DOHH2 (cell line): ENCODE measurements around the gene DENND5B.

ENCODE experiments used
- H3F3A ChIP-seq: fragments of 200-600 bp; sonication (generic), shearing (Covaris generic); 2 replicates; pipeline ENCODE4 v1.6.0; 2016; ENCODE audit warnings: antibody characterized with exemption, mild to moderate bottlenecking; ENCODE audit not compliant: control insufficient read depth, insufficient read depth
- H3K27ac ChIP-seq: fragments of 200-600 bp; sonication (generic); 2 replicates; pipeline ENCODE4 v1.5.1; 2014; ENCODE audit warnings: low read depth, mild to moderate bottlenecking, low read length, moderate library complexity
- H3K27me3 ChIP-seq: fragments of 200-600 bp; sonication (generic); 2 replicates; pipeline ENCODE4 v1.6.1; 2014; ENCODE audit warnings: mild to moderate bottlenecking, low read length, mixed read lengths; ENCODE audit not compliant: control insufficient read depth
- H3K36me3 ChIP-seq: fragments of 200-600 bp; sonication (generic); 2 replicates; pipeline ENCODE4 v1.6.1; 2014; ENCODE audit warnings: mild to moderate bottlenecking, low read length, moderate library complexity, mixed read lengths; ENCODE audit not compliant: control insufficient read depth
- H3K4me1 ChIP-seq: fragments of 200-600 bp; sonication (generic); 2 replicates; pipeline ENCODE4 v1.6.1; 2014; ENCODE audit warnings: mild to moderate bottlenecking, low read length, mixed read lengths; ENCODE audit not compliant: control insufficient read depth
- H3K4me2 ChIP-seq: fragments of 200-600 bp; sonication (generic); 2 replicates; pipeline ENCODE4 v1.6.0; 2014; ENCODE audit warnings: mild to moderate bottlenecking, low read length, moderate library complexity
- H3K4me3 ChIP-seq: fragments of 200-600 bp; sonication (generic); 2 replicates; pipeline ENCODE4 v1.5.1; 2014; ENCODE audit warnings: mild to moderate bottlenecking, low read length, mixed read lengths
- H3K79me2 ChIP-seq: fragments of 200-600 bp; sonication (generic); 2 replicates; pipeline ENCODE4 v1.6.1; 2014; ENCODE audit warnings: mild to moderate bottlenecking, low read length, mixed read lengths; ENCODE audit not compliant: control insufficient read depth
- H3K9me2 ChIP-seq: fragments of 200-600 bp; sonication (generic); replicated peaks from 2 replicates; pipeline ENCODE4 v1.6.1; 2014; ENCODE audit warnings: mild to moderate bottlenecking, low read length, mixed read lengths; ENCODE audit not compliant: control insufficient read depth
- H3K9me3 ChIP-seq: fragments of 200-600 bp; sonication (generic); 2 replicates; pipeline ENCODE4 v1.6.1; 2014; ENCODE audit warnings: antibody characterized with exemption, low read length, mixed read lengths; ENCODE audit not compliant: control insufficient read depth, insufficient read depth
- H4K20me1 ChIP-seq: fragments of 200-600 bp; sonication (generic); 2 replicates; pipeline ENCODE4 v1.6.0; 2014; ENCODE audit warnings: low read depth, mild to moderate bottlenecking, antibody characterized with exemption, low read length, moderate library complexity; ENCODE audit not compliant: control insufficient read depth, insufficient read depth
- EZH2phosphoT487 ChIP-seq: fragments of 200-600 bp; sonication (generic); IDR thresholded peaks from 2 replicates; pipeline ENCODE4 v1.6.1; 2017; ENCODE audit warnings: borderline replicate concordance, mild to moderate bottlenecking, antibody characterized with exemption, low read length, moderate library complexity, mixed read lengths
- TF ChIP-seq, protein P1 (sequence below): fragments of 200-600 bp; sonication (generic); IDR thresholded peaks from one replicate; pipeline ENCODE4 v1.5.1; 2014; ENCODE audit warnings: antibody characterized with exemption, mild to moderate bottlenecking, low read depth, low read length; ENCODE audit not compliant: poor library complexity, severe bottlenecking

The DENND5B gene

DNA sequence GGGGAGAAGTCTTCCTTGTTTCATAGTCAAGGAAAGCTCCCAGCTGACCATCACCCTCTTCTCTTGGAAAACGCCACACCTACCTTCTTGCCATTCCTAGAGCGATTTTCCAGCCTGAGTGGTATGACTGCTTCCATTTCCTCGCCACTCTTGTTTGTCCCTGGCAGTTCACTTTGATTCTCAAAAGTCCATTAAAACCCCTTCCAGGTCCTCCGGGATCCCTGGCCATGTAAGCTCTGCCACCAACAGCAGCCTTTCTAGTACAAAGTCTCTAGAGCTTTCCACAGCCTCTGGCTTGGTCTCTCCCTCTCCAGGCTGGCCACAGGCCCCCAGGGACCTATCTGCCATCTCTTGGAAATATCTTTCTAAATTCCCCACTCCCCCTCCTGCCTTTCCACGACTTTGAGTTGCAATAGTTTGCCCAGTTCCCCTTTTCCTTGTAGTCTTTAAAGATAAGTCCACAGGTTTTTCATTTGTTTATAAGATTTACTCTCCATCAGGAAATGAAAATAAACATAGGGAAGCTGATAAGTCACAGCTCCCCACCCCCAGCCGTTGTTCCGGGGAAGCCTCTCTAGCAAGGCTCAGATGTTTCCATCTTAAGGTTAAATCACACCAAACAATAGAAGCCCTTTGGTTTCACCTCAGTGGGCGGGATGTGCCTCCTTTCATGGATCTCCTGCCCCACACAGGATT, 222.1 kb downstream of the DENND5B start:
- Histone ChIP-seq H3K4me1 (peaks cover 10% of the 10 kb centered on the region), H3K36me3 (no peaks in the 10 kb centered on the region), H3K4me3 (no peak overlapping the region), H3K4me2 (no peak overlapping the region), H3K9me3 (no peaks in the 10 kb centered on the region), H3K27ac (no peak overlapping the region), H3K79me2 (no peaks in the 10 kb centered on the region), H3K27me3 (no peaks in the 10 kb centered on the region), H4K20me1 (no peaks in the 10 kb centered on the region), H3F3A (no peaks in the 10 kb centered on the region; the same call in 1 of the 2 replicates), H3K9me2 (no peaks in the 10 kb centered on the region)
- TF ChIP-seq, protein P1, sequence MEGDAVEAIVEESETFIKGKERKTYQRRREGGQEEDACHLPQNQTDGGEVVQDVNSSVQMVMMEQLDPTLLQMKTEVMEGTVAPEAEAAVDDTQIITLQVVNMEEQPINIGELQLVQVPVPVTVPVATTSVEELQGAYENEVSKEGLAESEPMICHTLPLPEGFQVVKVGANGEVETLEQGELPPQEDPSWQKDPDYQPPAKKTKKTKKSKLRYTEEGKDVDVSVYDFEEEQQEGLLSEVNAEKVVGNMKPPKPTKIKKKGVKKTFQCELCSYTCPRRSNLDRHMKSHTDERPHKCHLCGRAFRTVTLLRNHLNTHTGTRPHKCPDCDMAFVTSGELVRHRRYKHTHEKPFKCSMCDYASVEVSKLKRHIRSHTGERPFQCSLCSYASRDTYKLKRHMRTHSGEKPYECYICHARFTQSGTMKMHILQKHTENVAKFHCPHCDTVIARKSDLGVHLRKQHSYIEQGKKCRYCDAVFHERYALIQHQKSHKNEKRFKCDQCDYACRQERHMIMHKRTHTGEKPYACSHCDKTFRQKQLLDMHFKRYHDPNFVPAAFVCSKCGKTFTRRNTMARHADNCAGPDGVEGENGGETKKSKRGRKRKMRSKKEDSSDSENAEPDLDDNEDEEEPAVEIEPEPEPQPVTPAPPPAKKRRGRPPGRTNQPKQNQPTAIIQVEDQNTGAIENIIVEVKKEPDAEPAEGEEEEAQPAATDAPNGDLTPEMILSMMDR: no peak
- no peak for TF ChIP-seq EZH2phosphoT487

DNA sequence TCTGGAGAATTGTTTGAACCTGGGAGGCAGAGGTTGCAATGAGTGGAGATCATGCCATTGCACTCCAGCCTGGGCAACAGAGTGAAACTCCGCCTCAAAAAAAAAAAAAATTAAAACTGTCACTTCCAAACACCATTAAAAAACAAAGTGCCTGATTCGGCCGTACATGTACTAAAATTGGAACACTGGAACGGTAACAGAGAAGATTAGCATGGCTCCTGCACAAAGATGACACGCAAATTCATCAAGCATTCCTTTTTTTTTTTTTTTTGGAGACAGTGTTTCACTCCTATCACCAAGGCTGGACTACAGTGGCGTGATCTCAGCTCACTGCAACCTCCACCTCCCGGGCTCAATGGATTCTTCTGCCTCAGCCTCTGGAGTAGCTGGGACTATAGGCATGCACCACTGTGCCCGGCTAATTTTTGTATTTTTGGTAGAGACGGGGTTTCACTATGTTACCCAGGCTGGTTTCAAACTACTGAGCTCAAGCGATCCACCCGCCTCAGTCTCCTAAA, 224.8 kb downstream of the DENND5B start:
- Histone ChIP-seq H3K9me3 (no peaks in the 10 kb centered on the region), H3F3A (no peaks in the 10 kb centered on the region), H3K79me2 (no peaks in the 10 kb centered on the region), H4K20me1 (no peaks in the 10 kb centered on the region), H3K27me3 (no peaks in the 10 kb centered on the region), H3K4me2 (no peak overlapping the region), H3K4me3 (no peak overlapping the region), H3K4me1 (peaks cover 26% of the 10 kb centered on the region), H3K27ac (no peak overlapping the region), H3K36me3 (no peaks in the 10 kb centered on the region), H3K9me2 (no peaks in the 10 kb centered on the region)
- TF ChIP-seq EZH2phosphoT487: no peak
- TF ChIP-seq, protein P1: no peak

DNA sequence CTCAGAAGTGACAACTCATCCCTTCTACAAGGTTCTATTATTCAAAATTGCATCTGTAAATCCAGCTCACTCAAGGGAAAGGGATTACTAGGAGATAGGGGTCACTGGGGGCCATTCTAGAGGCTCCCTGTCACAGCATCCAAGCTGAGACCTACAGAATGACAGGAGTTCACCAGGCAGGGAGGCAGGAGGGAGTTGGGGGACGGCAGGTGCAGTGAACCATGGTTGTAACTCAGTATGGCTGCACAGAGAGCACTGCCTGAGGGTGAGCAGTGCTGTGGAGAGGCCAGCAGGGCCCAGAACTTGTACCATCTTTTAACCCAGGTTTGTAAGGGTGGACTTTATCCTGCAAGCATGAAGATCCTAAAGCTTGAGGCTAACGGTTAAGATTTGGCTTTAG, 227.1 kb downstream of the DENND5B start:
- Histone ChIP-seq H3K27ac (no peak overlapping the region), H3K4me2 (no peak overlapping the region), H4K20me1 (no peaks in the 10 kb centered on the region)

More for the DNA sequence above, 227.1 kb downstream of the DENND5B start:
- no peaks in the 10 kb centered on the region for H3K27me3 ChIP-seq
- no peaks in the 10 kb centered on the region for H3K9me3 ChIP-seq
- H3K9me2 ChIP-seq: no peaks in the 10 kb centered on the region
- no peaks in the 10 kb centered on the region for H3K79me2 ChIP-seq
- no peaks in the 10 kb centered on the region for H3F3A ChIP-seq
- H3K4me1 ChIP-seq: peaks cover 19% of the 10 kb centered on the region
- TF ChIP-seq, protein P1: no peak
- no peak for TF ChIP-seq EZH2phosphoT487
- no peaks in the 10 kb centered on the region for H3K36me3 ChIP-seq
- no peak overlapping the region for H3K4me3 ChIP-seq
